Activated naive CD4-positive, alpha-beta T cell treated with anti-CD3 and anti-CD28 coated beads, Interleukin-2, amount 10 ng/mL, durations not matched to agents 5 hours and 36 hours (primary cell): Measurements from ENCODE around the gene TOP2B. TPM values are rescaled to one million over a fixed set of nuclear protein-coding genes. Genes with fewer than 3 reads are reported as not detected.

Experiments
- microRNA-seq: library from miRNA; unstranded; fragments of <30 nt; microRNA quantifications from one replicate; pipeline ENCODE4 v1.2.0, GENCODE V29; 2022; ENCODE audit warnings: borderline microRNAs expressed, borderline replicate concordance
- total RNA-seq, 2 experiments: library from RNA; stranded (reverse); gene quantifications; one replicate each; pipeline ENCODE4 v1.2.3, GENCODE V29; 2021

Gene TOP2B
- 100 to 1,000 TPM; 122 to 123 TPM for total RNA-seq

GRCh38 chr3:25664812-25665314, at the start of gene TOP2B:
Gene TOP2B (minus strand): TSS chr3:25664907. CDS start chr3:25664297, 610 bp downstream.

Small RNA genes lying within 50 kb of the gene (microRNA-seq; reads per million reads assigned to microRNA genes)
- gene MIR4442: not detected

Other genes starting within 250 kb of the TOP2B start
- not detected for gene RARB, start 236.6 kb downstream of the TOP2B start, total RNA-seq
- gene NGLY1, start 118.5 kb upstream of the TOP2B start, total RNA-seq: 10 to 100 TPM; 52.6 to 54.5 TPM
- gene OXSM, start 125.2 kb upstream of the TOP2B start, total RNA-seq: 10 to 100 TPM; 14.2 to 15.3 TPM